Neural progenitor cell (in vitro differentiated cells): ENCODE results near the gene OLIG2. TPM values are rescaled to one million over a fixed set of nuclear protein-coding genes. Genes with fewer than 3 reads are reported as not detected.

Experiments used
- DNase-seq: peaks from one replicate; pipeline ENCODE4 v3.0.0-alpha.2; 2016; ENCODE audit warnings: low spot score
- H2AFZ ChIP-seq: fragments of 200-600 bp; sonication (generic); replicated peaks from 2 replicates; pipeline ENCODE4 v1.6.1; 2016; ENCODE audit warnings: antibody characterized with exemption
- H3F3A ChIP-seq: fragments of 200-600 bp; sonication (generic); 2 replicates; pipeline ENCODE4 v1.6.1; 2016; ENCODE audit warnings: antibody characterized with exemption, low read depth
- H3K27ac ChIP-seq: fragments of 200-600 bp; sonication (generic); 2 replicates; pipeline ENCODE4 v1.5.1; 2016; ENCODE audit warnings: mild to moderate bottlenecking
- H3K27me3 ChIP-seq: fragments of 200-600 bp; sonication (generic); 2 replicates; pipeline ENCODE4 v1.6.1; 2016; ENCODE audit warnings: mild to moderate bottlenecking, moderate library complexity
- H3K36me3 ChIP-seq: fragments of 200-600 bp; sonication (generic); 2 replicates; pipeline ENCODE4 v1.5.1; 2016
- H3K4me1 ChIP-seq: fragments of 200-600 bp; sonication (generic); 2 replicates; pipeline ENCODE4 v1.6.1; 2016; ENCODE audit warnings: mixed run types
- H3K4me2 ChIP-seq: fragments of 200-600 bp; sonication (generic); 2 replicates; pipeline ENCODE4 v1.6.1; 2016
- H3K4me3 ChIP-seq: fragments of 200-600 bp; sonication (generic); 2 replicates; pipeline ENCODE4 v1.5.1; 2016
- H3K79me2 ChIP-seq: fragments of 200-600 bp; sonication (generic); 2 replicates; pipeline ENCODE4 v1.6.1; 2016; ENCODE audit warnings: low read depth
- H3K9ac ChIP-seq: fragments of 200-600 bp; sonication (generic); 2 replicates; pipeline ENCODE4 v1.6.1; 2016
- H3K9me3 ChIP-seq: fragments of 200-600 bp; sonication (generic); 2 replicates; pipeline ENCODE4 v1.5.1; 2016; ENCODE audit warnings: low read depth
- H4K20me1 ChIP-seq: fragments of 200-600 bp; sonication (generic); 2 replicates; pipeline ENCODE4 v1.6.1; 2016; ENCODE audit warnings: low read depth
- H3K27ac Mint-ChIP-seq: 3 replicates; pipeline ENCODE4 v1.8.0; 2021; ENCODE audit warnings: mixed read lengths
- H3K27me3 Mint-ChIP-seq: 2 replicates; pipeline ENCODE4 v1.8.0; 2022; ENCODE audit warnings: low read depth, mild to moderate bottlenecking, inconsistent platforms, moderate library complexity, mixed read lengths; ENCODE audit not compliant: insufficient read depth
- H3K36me3 Mint-ChIP-seq: 3 replicates; pipeline ENCODE4 v1.8.0; 2021; ENCODE audit warnings: mixed read lengths
- H3K4me1 Mint-ChIP-seq: 3 replicates; pipeline ENCODE4 v1.8.0; 2021; ENCODE audit warnings: mixed read lengths
- H3K4me3 Mint-ChIP-seq: 3 replicates; pipeline ENCODE4 v1.8.0; 2021; ENCODE audit warnings: mild to moderate bottlenecking, moderate library complexity, mixed read lengths
- H3K9me3 Mint-ChIP-seq: 3 replicates; pipeline ENCODE4 v1.8.0; 2020; ENCODE audit warnings: mixed read lengths
- EZH2 ChIP-seq: fragments of 200-600 bp; sonication (generic); IDR thresholded peaks from 2 replicates; pipeline ENCODE4 v1.6.1; 2017; ENCODE audit warnings: antibody characterized with exemption, mild to moderate bottlenecking, moderate library complexity
- EZH2phosphoT487 ChIP-seq: fragments of 200-600 bp; sonication (generic); IDR thresholded peaks from 2 replicates; pipeline ENCODE4 v1.6.1; 2017; ENCODE audit warnings: antibody characterized with exemption
- total RNA-seq: library from RNA; depleted of rRNA; stranded (reverse); fragments of >200 nt; gene quantifications from 2 replicates; pipeline ENCODE4 v1.2.3, GENCODE V29; 2015; ENCODE audit warnings: low replicate concordance
- TF ChIP-seq, protein P1 (sequence below): fragments of 200-600 bp; sonication (generic); IDR thresholded peaks from 2 replicates; pipeline ENCODE4 v1.5.1; 2017; ENCODE audit warnings: antibody characterized with exemption, mild to moderate bottlenecking

Gene OLIG2
- total RNA-seq, 1 donor from 2014 or later, result not detected

- Mint-ChIP-seq H3K9me3 (peaks cover 25% of the 10 kb centered on the region), H3K27me3 (peaks cover 10% of the 10 kb centered on the region), H3K36me3 (peaks cover 3% of the 10 kb centered on the region), H3K4me3 (no peak overlapping the region), H3K4me1 (peaks cover 14% of the 10 kb centered on the region), H3K27ac (no peak overlapping the region)
- Histone ChIP-seq H2AFZ (no peak overlapping the region), H3K9ac (no peak overlapping the region), H3K4me1 (peaks cover 17% of the 10 kb centered on the region), H3K27ac (no peak overlapping the region), H3K4me2 (peak overlapping the region; percentile 43), H4K20me1 (peaks cover 12% of the 10 kb centered on the region), H3K79me2 (no peaks in the 10 kb centered on the region), H3K36me3 (no peaks in the 10 kb centered on the region), H3K4me3 (no peak overlapping the region), H3K27me3 (no peaks in the 10 kb centered on the region), H3F3A (peaks cover 19% of the 10 kb centered on the region), H3K9me3 (no peaks in the 10 kb centered on the region)
- TF ChIP-seq, protein P1, sequence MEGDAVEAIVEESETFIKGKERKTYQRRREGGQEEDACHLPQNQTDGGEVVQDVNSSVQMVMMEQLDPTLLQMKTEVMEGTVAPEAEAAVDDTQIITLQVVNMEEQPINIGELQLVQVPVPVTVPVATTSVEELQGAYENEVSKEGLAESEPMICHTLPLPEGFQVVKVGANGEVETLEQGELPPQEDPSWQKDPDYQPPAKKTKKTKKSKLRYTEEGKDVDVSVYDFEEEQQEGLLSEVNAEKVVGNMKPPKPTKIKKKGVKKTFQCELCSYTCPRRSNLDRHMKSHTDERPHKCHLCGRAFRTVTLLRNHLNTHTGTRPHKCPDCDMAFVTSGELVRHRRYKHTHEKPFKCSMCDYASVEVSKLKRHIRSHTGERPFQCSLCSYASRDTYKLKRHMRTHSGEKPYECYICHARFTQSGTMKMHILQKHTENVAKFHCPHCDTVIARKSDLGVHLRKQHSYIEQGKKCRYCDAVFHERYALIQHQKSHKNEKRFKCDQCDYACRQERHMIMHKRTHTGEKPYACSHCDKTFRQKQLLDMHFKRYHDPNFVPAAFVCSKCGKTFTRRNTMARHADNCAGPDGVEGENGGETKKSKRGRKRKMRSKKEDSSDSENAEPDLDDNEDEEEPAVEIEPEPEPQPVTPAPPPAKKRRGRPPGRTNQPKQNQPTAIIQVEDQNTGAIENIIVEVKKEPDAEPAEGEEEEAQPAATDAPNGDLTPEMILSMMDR, result no peak
- TF ChIP-seq EZH2phosphoT487 (no peak), EZH2 (no peak)
- DNase-seq, result peak; percentile 23
These were observed 35.1 kb upstream of the OLIG2 start for GRCh38 chr21:32990666-32991065.

- Histone ChIP-seq H3K9me3 (no peaks in the 10 kb centered on the region), H3F3A (peaks cover 19% of the 10 kb centered on the region), H3K79me2 (no peaks in the 10 kb centered on the region), H3K4me2 (peak overlapping the region; percentile 43), H3K9ac (no peak overlapping the region), H4K20me1 (peaks cover 12% of the 10 kb centered on the region), H3K27me3 (no peaks in the 10 kb centered on the region), H3K27ac (no peak overlapping the region), H2AFZ (no peak overlapping the region), H3K36me3 (no peaks in the 10 kb centered on the region), H3K4me1 (peaks cover 17% of the 10 kb centered on the region), H3K4me3 (no peak overlapping the region)
- Mint-ChIP-seq H3K27me3 (peaks cover 10% of the 10 kb centered on the region), H3K27ac (no peak overlapping the region), H3K9me3 (peaks cover 25% of the 10 kb centered on the region), H3K36me3 (peaks cover 3% of the 10 kb centered on the region), H3K4me1 (peaks cover 14% of the 10 kb centered on the region), H3K4me3 (peak overlapping the region; percentile 34)
- TF ChIP-seq EZH2phosphoT487 (peak; percentile 74), EZH2 (no peak)
- DNase-seq, result peak; percentile 71
These were observed 34.4 kb upstream of the OLIG2 start for GRCh38 chr21:32991361-32991760.

DNA sequence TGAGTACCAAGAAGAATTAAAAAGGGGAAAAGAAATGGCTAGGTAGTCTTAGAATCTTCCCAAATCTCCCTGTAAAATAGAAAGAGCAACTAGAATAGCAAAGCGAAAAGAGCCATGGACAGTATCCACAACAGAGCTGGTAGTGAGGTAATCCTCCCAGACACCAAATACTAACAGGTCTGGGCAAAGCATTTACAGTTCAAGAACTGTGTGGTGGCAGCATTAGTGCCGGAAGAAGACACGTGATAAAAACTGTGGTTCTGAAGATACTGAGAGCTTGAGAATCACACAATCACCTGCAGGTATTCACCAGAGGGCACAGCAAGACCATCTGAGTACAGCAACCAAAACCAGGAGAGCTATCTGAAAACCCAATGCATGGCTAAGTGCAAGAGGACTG, 31.8 kb upstream of the OLIG2 start:
- Histone ChIP-seq H2AFZ (no peak overlapping the region), H4K20me1 (peaks cover 12% of the 10 kb centered on the region), H3K27me3 (no peaks in the 10 kb centered on the region), H3K79me2 (no peaks in the 10 kb centered on the region), H3F3A (peaks cover 19% of the 10 kb centered on the region), H3K9me3 (no peaks in the 10 kb centered on the region), H3K27ac (no peak overlapping the region), H3K4me3 (no peak overlapping the region), H3K4me1 (peaks cover 17% of the 10 kb centered on the region), H3K36me3 (no peaks in the 10 kb centered on the region), H3K9ac (no peak overlapping the region), H3K4me2 (no peak overlapping the region)
- Mint-ChIP-seq H3K27ac (no peak overlapping the region), H3K27me3 (peaks cover 12% of the 10 kb centered on the region), H3K36me3 (peaks cover 3% of the 10 kb centered on the region), H3K4me1 (peaks cover 14% of the 10 kb centered on the region), H3K4me3 (no peak overlapping the region), H3K9me3 (peaks cover 22% of the 10 kb centered on the region)
- no peak for DNase-seq
- TF ChIP-seq EZH2, result no peak
- TF ChIP-seq, protein P1, result no peak

- peaks cover 19% of the 10 kb centered on the region for H3F3A ChIP-seq
- H4K20me1 ChIP-seq, result peaks cover 12% of the 10 kb centered on the region
- H3K9me3 Mint-ChIP-seq, result peaks cover 22% of the 10 kb centered on the region
- H3K4me1 ChIP-seq, result peaks cover 17% of the 10 kb centered on the region
- no peak overlapping the region for H3K4me3 ChIP-seq
- no peak overlapping the region for H2AFZ ChIP-seq
- H3K4me1 Mint-ChIP-seq, result peaks cover 14% of the 10 kb centered on the region
- peaks cover 12% of the 10 kb centered on the region for H3K27me3 Mint-ChIP-seq
- no peak overlapping the region for H3K9ac ChIP-seq
- DNase-seq, result no peak
- no peak overlapping the region for H3K4me2 ChIP-seq
- peaks cover 3% of the 10 kb centered on the region for H3K36me3 Mint-ChIP-seq
- no peak overlapping the region for H3K27ac ChIP-seq
- H3K9me3 ChIP-seq, result no peaks in the 10 kb centered on the region
- no peaks in the 10 kb centered on the region for H3K36me3 ChIP-seq
- H3K4me3 Mint-ChIP-seq, result no peak overlapping the region
- TF ChIP-seq EZH2phosphoT487 (no peak), EZH2 (no peak)
- TF ChIP-seq, protein P1, result peak; percentile 53
- no peaks in the 10 kb centered on the region for H3K79me2 ChIP-seq
- H3K27ac Mint-ChIP-seq, result no peak overlapping the region
- peaks cover 3% of the 10 kb centered on the region for H3K27me3 ChIP-seq
These were observed 31.4 kb upstream of the OLIG2 start for GRCh38 chr21:32994305-32994704.
